ENCODE results near the gene DBET. TPM values are rescaled to one million over a fixed set of nuclear protein-coding genes. Genes with fewer than 3 reads are reported as not detected.
"Not testable (repeated sequence)": the region's sequence is repeated elsewhere in the genome, so short reads cannot be mapped to it uniquely, and the experiment has no call there.

The DBET gene
- total RNA-seq, 5 donors from 2014 or later (not counting 1 experiment from before 2014, with no cell fraction given): 0.09 TPM; not detected in 4

DNA sequence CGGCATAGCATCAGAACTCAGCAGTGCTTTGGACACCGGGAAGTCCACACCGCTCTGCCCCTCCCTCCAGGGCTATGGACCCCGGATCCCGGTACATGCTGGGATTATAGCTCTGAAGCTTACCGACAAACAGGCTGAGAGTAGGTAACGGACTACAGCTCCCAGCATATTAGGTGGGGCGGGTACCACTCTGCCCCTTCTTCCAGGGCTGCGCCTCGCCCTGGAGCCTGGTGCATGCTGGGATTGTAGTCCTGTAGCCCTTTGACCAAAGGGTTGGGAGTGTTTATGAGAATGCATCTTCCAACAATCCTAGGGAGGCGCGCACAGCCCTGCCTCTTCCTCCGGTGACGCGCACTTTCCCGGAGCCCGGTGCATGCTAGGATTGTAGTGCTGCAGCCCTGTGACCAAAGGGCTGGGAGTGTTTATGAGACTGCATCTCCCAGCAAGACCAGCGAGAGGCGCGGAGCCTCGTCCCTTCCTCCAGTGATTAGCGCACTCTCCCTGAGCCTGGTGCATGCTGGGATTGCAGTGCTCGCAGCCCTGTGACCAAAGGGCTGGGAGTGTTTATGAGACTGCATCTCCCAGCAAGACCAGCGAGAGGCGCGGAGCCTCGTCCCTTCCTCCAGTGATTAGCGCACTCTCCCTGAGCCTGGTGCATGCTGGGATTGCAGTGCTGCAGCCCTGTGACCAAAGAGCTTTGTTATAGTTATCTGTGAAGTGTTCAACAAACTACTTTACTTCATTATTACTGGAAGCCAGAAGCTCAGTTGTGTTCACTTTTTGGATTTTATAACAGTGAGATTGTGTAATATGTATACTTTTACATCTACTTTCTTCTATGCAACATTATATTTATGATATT lies 14.7 kb upstream of the DBET start:
- DNase-seq; ATAC-seq (replicated peaks in 1 of 4); H3K4me3 Mint-ChIP-seq; H3K36me3 ChIP-seq (ENCODE audit: control insufficient read depth in 2 of 2, extremely low read depth in 1 of 2, insufficient read depth in 1 of 2, low read length in 1 of 2); H3K27me3 ChIP-seq (replicated peaks in 1 of 2; ENCODE audit: control insufficient read depth in 2 of 2, extremely low read depth in 1 of 2, insufficient read depth in 2 of 2, low read length in 1 of 2); H3K27me3 Mint-ChIP-seq; CTCF ChIA-PET; H3K4me1 ChIP-seq (ENCODE audit: control insufficient read depth in 1 of 2, extremely low read depth in 1 of 2, insufficient read depth in 2 of 2, low read length in 2 of 2); POLR2A ChIA-PET; H3K9me3 Mint-ChIP-seq; H3K4me3 ChIP-seq (ENCODE audit: control insufficient read depth in 1 of 2, extremely low read depth in 1 of 2, low read length in 1 of 2); H3K36me3 Mint-ChIP-seq; H3K27ac ChIP-seq (ENCODE audit: low read length); H3K4me1 Mint-ChIP-seq; H3K27ac Mint-ChIP-seq; H3K9me3 ChIP-seq: not testable (repeated sequence)
- WGBS (ENCODE audit: insufficient coverage): no CpG with 5 or more reads among the region's 28 CpGs

DNA sequence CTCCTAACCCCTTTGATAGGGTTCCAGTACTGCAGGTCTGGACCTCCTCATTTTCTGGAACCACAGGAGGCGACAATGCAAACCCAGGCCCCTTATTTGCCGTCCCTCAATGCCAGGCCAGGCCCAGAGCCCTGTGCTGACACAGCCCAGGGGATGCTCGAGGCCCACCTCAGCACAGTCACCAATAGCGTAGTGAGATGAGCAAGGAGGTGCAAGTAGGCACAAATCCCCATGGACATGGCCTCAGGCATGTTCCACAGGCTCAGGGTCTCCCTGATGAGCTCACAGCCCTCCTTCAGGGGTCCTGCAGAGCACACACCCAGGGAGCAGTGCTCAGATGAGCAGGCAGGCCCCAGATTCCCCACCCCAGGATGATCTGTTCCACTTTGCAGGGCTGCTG lies 5.3 kb upstream of the DBET start:
- CTCF ChIA-PET; H3K27ac Mint-ChIP-seq; DNase-seq; H3K9me3 ChIP-seq; H3K4me1 Mint-ChIP-seq; POLR2A ChIA-PET; H3K27ac ChIP-seq (ENCODE audit: low read length); H3K36me3 Mint-ChIP-seq; H3K27me3 ChIP-seq (replicated peaks in 1 of 2; ENCODE audit: control insufficient read depth in 2 of 2, extremely low read depth in 1 of 2, insufficient read depth in 2 of 2, low read length in 1 of 2); H3K36me3 ChIP-seq (ENCODE audit: control insufficient read depth in 2 of 2, extremely low read depth in 1 of 2, insufficient read depth in 1 of 2, low read length in 1 of 2); H3K27me3 Mint-ChIP-seq; H3K4me3 ChIP-seq (ENCODE audit: control insufficient read depth in 1 of 2, extremely low read depth in 1 of 2, low read length in 1 of 2); H3K4me1 ChIP-seq (ENCODE audit: control insufficient read depth in 1 of 2, extremely low read depth in 1 of 2, insufficient read depth in 2 of 2, low read length in 2 of 2); H3K9me3 Mint-ChIP-seq; H3K4me3 Mint-ChIP-seq; ATAC-seq (replicated peaks in 1 of 4): not testable (repeated sequence)
- WGBS (ENCODE audit: insufficient coverage): 80% methylated on average over 1 of the region's 4 CpGs

DNA sequence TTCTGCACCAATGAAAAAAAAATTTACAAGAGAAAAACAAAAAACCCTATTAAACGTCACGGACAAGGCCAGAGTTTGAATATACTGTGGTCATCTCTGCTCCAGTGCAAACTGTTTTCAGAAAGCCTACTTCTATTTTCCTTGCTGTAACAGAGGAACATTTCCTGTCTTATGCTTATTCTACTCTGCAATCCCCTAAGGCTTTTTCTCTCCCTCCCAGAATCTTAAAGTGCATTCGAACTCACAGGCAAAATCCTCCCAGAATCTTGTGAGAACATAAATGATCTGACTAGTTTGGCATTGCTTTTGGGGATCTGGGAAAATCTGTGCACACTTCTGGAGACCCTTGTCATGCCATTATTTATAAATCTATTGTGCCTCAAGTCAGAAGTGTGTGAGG lies 503 bp downstream of the DBET start:
- DNase-seq; CTCF ChIA-PET; POLR2A ChIA-PET; H3K27ac Mint-ChIP-seq; H3K4me3 Mint-ChIP-seq; H3K27ac ChIP-seq (ENCODE audit: low read length); H3K27me3 Mint-ChIP-seq; H3K27me3 ChIP-seq (replicated peaks in 1 of 2; ENCODE audit: control insufficient read depth in 2 of 2, extremely low read depth in 1 of 2, insufficient read depth in 2 of 2, low read length in 1 of 2); ATAC-seq (replicated peaks in 1 of 4); H3K4me1 ChIP-seq (ENCODE audit: control insufficient read depth in 1 of 2, extremely low read depth in 1 of 2, insufficient read depth in 2 of 2, low read length in 2 of 2); H3K9me3 Mint-ChIP-seq; H3K36me3 ChIP-seq (ENCODE audit: control insufficient read depth in 2 of 2, extremely low read depth in 1 of 2, insufficient read depth in 1 of 2, low read length in 1 of 2); H3K9me3 ChIP-seq; H3K36me3 Mint-ChIP-seq; H3K4me3 ChIP-seq (ENCODE audit: control insufficient read depth in 1 of 2, extremely low read depth in 1 of 2, low read length in 1 of 2); H3K4me1 Mint-ChIP-seq: not testable (repeated sequence)
- WGBS (ENCODE audit: insufficient coverage): no CpG with 5 or more reads among the region's 3 CpGs

DNA sequence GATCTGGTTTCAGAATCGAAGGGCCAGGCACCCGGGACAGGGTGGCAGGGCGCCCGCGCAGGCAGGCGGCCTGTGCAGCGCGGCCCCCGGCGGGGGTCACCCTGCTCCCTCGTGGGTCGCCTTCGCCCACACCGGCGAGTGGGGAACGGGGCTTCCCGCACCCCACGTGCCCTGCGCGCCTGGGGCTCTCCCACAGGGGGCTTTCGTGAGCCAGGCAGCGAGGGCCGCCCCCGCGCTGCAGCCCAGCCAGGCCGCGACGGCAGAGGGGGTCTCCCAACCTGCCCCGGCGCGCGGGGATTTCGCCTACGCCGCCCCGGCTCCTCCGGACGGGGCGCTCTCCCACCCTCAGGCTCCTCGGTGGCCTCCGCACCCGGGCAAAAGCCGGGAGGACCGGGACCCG lies 4.0 kb downstream of the DBET start:
- H3K36me3 Mint-ChIP-seq; H3K9me3 Mint-ChIP-seq; CTCF ChIA-PET; H3K4me1 ChIP-seq (ENCODE audit: control insufficient read depth in 1 of 2, extremely low read depth in 1 of 2, insufficient read depth in 2 of 2, low read length in 2 of 2); H3K36me3 ChIP-seq (ENCODE audit: control insufficient read depth in 2 of 2, extremely low read depth in 1 of 2, insufficient read depth in 1 of 2, low read length in 1 of 2); H3K9me3 ChIP-seq; H3K27ac Mint-ChIP-seq; H3K4me3 ChIP-seq (ENCODE audit: control insufficient read depth in 1 of 2, extremely low read depth in 1 of 2, low read length in 1 of 2); H3K27me3 Mint-ChIP-seq; H3K4me3 Mint-ChIP-seq; H3K4me1 Mint-ChIP-seq; H3K27ac ChIP-seq (ENCODE audit: low read length); H3K27me3 ChIP-seq (replicated peaks in 1 of 2; ENCODE audit: control insufficient read depth in 2 of 2, extremely low read depth in 1 of 2, insufficient read depth in 2 of 2, low read length in 1 of 2); POLR2A ChIA-PET; ATAC-seq (replicated peaks in 1 of 4): not testable (repeated sequence)
- WGBS (ENCODE audit: insufficient coverage): 81% methylated on average over 34 of the region's 45 CpGs
- peak in 5 of 35 experiments; percentile 0 to 40 (median 6) for DNase-seq

DNA sequence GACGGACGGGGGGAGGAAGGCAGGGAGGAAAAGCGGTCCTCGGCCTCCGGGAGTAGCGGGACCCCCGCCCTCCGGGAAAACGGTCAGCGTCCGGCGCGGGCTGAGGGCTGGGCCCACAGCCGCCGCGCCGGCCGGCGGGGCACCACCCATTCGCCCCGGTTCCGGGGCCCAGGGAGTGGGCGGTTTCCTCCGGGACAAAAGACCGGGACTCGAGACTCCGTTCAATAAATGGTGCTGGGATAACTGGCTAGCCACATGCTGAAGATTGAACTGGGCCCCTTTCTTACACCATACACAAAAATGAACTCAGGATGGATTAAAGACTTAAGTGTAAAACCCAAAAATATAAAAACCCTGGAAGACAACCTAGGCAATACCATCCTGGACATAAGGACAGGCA lies 28.8 kb downstream of the DBET start:
- POLR2A ChIA-PET; H3K27me3 Mint-ChIP-seq; ATAC-seq (replicated peaks in 1 of 4): not testable (repeated sequence)

DNA sequence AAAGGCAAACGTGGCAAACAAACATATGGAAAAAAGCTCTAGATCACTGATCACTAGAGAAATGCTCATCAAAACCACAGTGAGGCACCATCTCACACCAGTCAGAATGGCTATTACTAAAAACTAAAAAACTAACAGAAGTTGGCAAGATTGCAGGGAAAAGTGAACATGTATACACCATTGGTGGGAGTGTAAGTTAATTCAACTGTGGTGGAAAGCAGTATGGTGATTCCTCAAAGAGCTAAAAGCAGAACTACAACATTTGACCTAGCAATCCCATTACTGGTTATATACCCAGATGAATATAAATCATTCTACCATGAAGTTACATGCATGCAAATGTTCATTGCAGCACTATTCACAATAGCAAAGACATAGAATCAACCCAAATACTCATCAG lies 29.7 kb downstream of the DBET start:
- H3K4me1 ChIP-seq (ENCODE audit: control insufficient read depth in 1 of 2, extremely low read depth in 1 of 2, insufficient read depth in 2 of 2, low read length in 2 of 2); H3K27me3 Mint-ChIP-seq; H3K4me3 ChIP-seq (ENCODE audit: control insufficient read depth in 1 of 2, extremely low read depth in 1 of 2, low read length in 1 of 2); POLR2A ChIA-PET; H3K9me3 Mint-ChIP-seq; H3K36me3 ChIP-seq (ENCODE audit: control insufficient read depth in 2 of 2, extremely low read depth in 1 of 2, insufficient read depth in 1 of 2, low read length in 1 of 2); DNase-seq; H3K27ac Mint-ChIP-seq; CTCF ChIA-PET; ATAC-seq (replicated peaks in 1 of 4); H3K27ac ChIP-seq (ENCODE audit: low read length); H3K4me1 Mint-ChIP-seq; H3K36me3 Mint-ChIP-seq; H3K9me3 ChIP-seq; H3K4me3 Mint-ChIP-seq; H3K27me3 ChIP-seq (replicated peaks in 1 of 2; ENCODE audit: control insufficient read depth in 2 of 2, extremely low read depth in 1 of 2, insufficient read depth in 2 of 2, low read length in 1 of 2): not testable (repeated sequence)
- no CpG with 5 or more reads among the region's 1 CpG for WGBS (ENCODE audit: insufficient coverage)

More for the DNA sequence above, 28.8 kb downstream of the DBET start:
- H3K4me1 Mint-ChIP-seq; H3K4me3 ChIP-seq (ENCODE audit: control insufficient read depth in 1 of 2, extremely low read depth in 1 of 2, low read length in 1 of 2); H3K9me3 ChIP-seq; H3K4me3 Mint-ChIP-seq; H3K27ac Mint-ChIP-seq; CTCF ChIA-PET; H3K36me3 Mint-ChIP-seq; H3K9me3 Mint-ChIP-seq; H3K36me3 ChIP-seq (ENCODE audit: control insufficient read depth in 2 of 2, extremely low read depth in 1 of 2, insufficient read depth in 1 of 2, low read length in 1 of 2); H3K27ac ChIP-seq (ENCODE audit: low read length); H3K27me3 ChIP-seq (replicated peaks in 1 of 2; ENCODE audit: control insufficient read depth in 2 of 2, extremely low read depth in 1 of 2, insufficient read depth in 2 of 2, low read length in 1 of 2); H3K4me1 ChIP-seq (ENCODE audit: control insufficient read depth in 1 of 2, extremely low read depth in 1 of 2, insufficient read depth in 2 of 2, low read length in 2 of 2); DNase-seq: not testable (repeated sequence)
- WGBS (ENCODE audit: insufficient coverage): no CpG with 5 or more reads among the region's 27 CpGs

DNA sequence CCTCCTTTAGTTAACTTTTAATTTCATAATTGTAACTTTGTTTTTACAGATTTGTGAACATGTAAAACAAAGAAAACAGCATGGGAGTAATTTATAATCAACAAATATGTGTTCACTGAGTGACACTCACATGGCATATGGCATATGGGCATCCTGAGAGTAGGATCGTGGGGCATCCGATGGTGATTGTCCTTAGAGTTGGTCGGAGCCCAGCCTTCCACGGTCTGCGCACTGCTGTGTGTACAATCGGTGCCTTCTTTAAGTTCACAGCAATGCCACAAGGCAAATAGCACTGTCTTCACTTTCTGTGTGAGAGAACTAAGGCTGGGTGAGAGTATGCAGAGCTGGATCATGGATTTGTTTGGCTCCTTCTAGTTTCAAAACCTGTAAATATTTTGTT lies 31.0 kb downstream of the DBET start:
- no CpG with 5 or more reads among the region's 6 CpGs for WGBS (ENCODE audit: insufficient coverage)
- H3K9me3 Mint-ChIP-seq; H3K27me3 Mint-ChIP-seq; H3K4me3 Mint-ChIP-seq; H3K27ac Mint-ChIP-seq; ATAC-seq (replicated peaks in 1 of 4); DNase-seq; POLR2A ChIA-PET; H3K4me1 Mint-ChIP-seq; H3K4me3 ChIP-seq (ENCODE audit: control insufficient read depth in 1 of 2, extremely low read depth in 1 of 2, low read length in 1 of 2); H3K27me3 ChIP-seq (replicated peaks in 1 of 2; ENCODE audit: control insufficient read depth in 2 of 2, extremely low read depth in 1 of 2, insufficient read depth in 2 of 2, low read length in 1 of 2); H3K27ac ChIP-seq (ENCODE audit: low read length); H3K4me1 ChIP-seq (ENCODE audit: control insufficient read depth in 1 of 2, extremely low read depth in 1 of 2, insufficient read depth in 2 of 2, low read length in 2 of 2); H3K9me3 ChIP-seq; CTCF ChIA-PET; H3K36me3 ChIP-seq (ENCODE audit: control insufficient read depth in 2 of 2, extremely low read depth in 1 of 2, insufficient read depth in 1 of 2, low read length in 1 of 2); H3K36me3 Mint-ChIP-seq: not testable (repeated sequence)
